ENCODE measurements around the gene TMBIM6.
A peak's percentile ranks its signal among the peaks of the same experiment; 100 is the strongest.

The TMBIM6 gene

DNA sequence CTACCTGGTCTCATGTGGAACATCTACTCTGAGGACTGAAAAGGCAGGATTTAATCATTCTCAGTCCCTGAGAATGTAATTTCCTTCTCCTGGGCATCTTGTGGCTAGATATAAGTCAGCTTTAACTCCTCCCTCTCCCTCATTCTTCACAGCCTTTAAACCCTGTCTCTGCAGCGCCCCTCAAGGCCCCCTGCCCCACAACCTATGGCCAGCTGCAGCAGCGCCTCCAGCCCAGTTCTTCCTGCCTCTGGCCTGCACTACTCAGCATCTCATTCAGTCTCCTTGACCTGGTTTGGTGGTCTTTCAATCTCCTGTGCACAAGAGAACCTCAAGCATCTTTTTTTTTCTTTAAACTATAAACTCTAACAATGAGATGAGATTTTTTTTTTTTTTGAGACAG, 57.6 kb downstream of the TMBIM6 start:
- no peak for DNase-seq

- no peak for DNase-seq
Observed at GRCh38 chr12:49800421-49801140, 59.2 kb downstream of the TMBIM6 start.

DNA sequence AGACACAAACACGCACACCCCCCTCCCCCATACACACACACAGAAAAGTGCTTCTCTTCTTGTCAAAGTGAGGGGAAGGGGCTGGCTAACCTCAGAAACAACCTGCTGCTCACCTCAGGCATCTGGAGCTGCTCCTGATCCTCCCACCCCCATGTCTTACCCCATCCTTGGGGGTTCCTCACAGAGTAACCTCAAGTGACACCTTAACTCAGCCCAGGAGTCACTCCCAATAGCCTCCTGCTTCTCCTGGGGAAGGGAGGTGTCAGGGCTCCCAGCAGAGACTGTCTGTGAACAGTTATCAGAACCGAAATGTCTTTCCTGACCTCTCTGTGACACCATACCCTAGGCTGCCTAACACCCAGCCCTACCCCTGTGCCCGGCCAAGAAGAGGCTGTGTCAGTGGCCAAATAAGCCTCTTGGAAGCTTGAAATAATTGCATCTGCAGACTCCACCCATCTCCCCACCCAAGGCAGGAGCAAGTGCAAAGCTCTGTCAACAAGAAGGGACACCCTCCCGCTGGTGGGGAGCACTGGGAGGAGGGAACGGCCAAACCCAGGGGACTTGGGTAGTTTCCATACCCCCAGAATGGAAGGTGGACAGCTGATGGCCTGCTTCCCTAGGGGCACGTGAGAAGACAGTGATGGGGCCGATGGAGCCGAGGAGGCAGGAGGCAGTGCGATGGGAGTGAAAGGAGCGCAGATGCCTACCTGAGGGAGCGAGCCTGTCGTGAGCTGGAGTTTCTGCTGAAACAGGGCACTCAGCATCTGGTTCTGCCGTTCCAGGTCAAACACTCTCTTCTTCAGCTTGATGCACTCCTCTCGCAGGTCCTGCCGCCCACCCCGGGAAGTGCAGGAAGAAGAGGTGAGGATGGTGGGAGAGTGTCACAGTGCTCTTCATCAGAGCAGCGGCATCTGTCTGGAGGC, 60.0 kb downstream of the TMBIM6 start:
- no peak for DNase-seq

DNA sequence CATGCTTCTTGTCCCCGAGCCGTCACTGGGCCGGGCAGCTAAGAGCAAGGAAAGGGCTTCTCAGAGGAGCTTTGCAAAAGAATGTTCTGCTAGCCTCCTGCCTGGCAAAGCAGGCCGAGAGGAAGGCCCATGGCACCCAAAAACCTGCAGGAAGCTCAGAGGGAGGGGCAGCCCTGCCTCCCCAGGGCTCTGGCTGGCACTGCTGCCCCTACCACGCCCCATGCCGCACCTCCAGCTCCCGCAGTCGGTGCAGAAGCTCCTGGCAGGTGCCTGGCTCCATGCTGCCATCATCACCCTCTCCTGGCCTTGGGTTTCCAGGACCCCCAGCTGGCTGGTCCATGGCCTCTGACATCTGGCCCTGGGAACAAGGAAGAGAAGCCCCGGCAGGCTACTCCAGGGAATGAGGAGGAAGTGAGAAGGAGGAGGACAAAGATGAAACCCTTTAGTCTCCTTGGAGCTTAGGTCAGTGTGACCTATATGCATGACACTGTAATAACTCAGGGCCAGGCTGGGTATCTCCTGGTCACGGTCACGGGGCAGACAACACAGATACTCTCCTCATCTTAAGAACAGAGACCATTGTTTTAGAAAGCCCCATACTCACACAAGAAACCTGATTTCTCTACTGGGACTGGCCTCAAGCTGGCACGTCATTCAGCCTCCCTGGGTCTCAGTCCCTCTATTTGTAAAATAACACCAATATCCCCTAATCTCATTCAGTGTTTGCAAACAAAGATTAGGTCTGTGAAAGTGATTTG, 62.5 kb downstream of the TMBIM6 start:
- DNase-seq: no peak

- no peak for DNase-seq
Observed at GRCh38 chr12:49804821-49805220, 63.5 kb downstream of the TMBIM6 start.

DNA sequence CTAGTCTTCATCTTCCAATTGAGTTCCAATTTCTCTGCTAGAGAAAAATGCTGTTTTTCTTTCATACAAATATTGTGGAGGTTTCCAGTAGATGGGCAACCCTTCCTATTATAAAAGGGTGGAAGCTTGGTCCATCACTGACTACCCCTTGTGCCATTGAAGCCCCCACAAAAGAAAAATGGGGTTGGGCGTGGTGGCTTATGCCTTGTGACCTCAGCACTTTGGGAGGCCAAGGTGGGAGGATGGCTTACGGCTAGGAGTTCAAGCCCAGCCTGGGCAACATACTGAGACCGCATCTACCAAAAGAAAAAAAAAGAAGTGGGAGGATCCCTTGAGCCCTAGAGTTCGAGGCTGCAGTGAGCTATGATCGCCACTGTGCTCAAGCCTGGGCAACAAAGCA, 64.1 kb downstream of the TMBIM6 start:
- DNase-seq: no peak

DNA sequence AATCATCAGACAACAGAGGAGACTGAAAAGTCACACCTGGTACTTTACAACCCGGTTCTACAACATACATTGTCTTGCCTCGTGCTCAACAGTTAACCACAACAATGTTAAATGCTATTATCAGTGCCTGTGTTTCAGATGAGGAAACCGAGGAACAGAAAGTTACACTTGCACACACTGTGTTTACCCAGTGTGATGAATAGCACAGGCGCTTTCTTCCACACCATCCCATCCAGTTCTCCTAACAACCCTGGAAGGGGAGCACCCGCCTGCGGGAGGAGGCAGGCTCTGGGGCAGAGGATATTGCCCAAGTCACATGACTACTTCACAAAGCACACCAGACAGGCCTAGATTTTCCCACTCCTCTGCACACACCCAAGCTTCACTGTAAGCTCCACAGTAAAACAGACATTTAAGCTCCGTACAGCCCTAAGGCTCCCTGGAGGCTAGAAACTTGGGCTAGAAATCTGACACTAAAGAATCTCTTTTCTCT, 65.0 kb downstream of the TMBIM6 start:
- DNase-seq: no peak

DNA sequence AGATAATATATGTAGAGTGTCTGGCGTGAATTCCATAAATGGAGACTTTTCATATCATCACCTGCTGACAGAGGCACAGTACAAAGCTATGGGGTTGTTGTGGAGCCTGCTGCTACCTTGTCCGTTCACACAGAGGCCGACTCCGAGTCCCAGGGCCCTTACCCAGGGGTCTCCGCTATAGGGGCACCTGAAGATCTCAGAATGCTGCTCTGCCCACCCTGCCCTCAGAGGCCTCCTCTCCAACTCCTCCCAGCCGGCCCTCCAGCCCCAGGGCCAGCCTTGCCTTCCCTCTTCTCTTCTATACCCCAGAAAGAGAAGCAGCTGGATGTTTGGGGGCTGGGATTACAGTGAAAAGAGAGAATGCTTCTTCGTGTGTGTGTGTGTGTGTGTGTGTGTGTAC, 65.5 kb downstream of the TMBIM6 start:
- DNase-seq: no peak

DNA sequence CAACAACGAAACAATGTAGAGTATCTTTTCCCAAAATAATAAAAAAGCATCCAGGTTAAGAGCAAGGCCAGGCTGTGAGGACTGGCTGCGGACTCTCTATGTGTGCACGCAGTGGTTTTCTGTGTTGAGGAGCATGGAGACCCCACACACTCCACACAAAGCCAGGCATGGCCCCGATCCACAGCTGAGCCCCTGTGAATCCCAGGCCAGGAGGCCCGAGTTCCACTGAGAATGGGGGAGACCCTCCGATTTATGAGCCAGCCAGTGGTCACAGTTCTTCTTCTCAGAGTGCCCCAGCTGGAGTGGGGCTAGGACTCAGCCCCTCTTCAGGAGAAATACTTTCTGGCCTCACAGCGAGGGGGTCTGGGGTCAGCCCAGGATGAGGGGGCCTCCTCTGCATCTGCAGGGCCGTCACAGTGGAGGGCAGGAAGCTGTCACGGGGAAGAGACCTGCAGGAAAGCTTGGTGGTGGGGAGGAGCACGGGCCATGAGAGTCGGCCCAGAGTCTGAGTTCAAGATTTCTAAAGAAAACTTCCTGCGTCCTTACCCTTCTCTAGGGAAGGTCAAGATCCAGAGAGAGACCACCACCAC, 66.7 kb downstream of the TMBIM6 start:
- no peak for DNase-seq

DNA sequence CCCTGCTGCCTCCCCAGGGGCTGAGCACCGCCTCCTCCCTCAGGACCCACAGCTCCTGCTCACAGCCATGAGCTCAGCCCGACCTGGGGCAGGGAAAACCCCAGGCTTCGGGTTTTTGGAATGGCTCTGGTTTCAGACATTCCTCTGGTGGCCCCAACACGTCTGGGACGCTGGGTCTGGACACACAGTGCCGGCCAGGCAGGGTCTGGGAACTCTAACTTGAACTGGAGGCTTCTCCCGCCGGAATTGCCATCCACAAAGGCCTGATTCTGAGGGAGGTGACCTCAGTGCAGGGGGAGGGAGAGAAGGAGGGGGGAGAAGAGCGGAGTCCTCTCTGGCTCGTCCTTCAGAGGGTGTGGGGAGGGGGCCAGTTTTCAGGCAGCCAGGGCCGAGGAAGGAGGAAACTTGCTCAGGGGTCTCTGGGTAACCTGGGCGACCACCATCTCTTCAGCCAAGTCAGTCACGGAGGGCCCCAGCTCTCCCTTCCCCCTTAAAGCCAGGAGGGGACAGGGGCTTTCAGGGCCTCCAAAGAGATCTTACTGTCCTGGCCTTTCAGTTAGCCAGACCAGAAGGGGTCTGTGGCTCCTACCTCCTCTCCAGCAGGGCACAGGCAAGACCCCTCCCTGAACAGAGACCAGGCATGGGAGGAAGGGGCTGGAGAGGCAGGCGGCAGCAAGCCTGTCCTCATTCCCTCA, 67.5 kb downstream of the TMBIM6 start:
- DNase-seq: peak; percentile 76

- DNase-seq: peak; percentile 73
Observed at GRCh38 chr12:49809381-49809905, 68.1 kb downstream of the TMBIM6 start.

DNA sequence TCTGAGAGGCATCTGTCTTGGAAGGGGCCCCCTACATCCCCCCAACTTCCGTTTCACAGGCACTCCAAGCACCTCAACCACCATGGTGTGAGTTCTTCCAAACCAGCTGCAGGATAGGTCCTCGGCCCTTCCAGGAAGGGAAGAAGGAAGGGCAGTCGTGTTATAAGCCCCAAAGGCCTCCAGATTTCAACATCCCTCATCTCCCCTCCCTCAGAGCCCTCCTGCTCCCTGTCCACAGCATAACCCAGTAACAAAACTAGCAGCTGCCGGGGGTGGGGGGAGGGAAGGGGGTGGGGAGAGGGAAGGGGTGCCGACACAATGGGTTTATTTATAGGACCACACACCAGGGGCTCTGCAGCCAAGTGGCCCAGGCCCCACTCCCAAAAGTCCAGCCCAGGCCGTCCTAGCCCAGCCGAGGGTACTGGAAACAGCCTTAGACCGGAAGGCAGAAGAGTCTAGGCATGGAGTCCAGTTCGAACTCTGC, 68.6 kb downstream of the TMBIM6 start:
- peak; percentile 38 for DNase-seq

- no peak for DNase-seq
Observed at GRCh38 chr12:49811136-49811535, 69.8 kb downstream of the TMBIM6 start.

- DNase-seq: no peak
Observed at GRCh38 chr12:49811961-49812401, 70.6 kb downstream of the TMBIM6 start.

DNA sequence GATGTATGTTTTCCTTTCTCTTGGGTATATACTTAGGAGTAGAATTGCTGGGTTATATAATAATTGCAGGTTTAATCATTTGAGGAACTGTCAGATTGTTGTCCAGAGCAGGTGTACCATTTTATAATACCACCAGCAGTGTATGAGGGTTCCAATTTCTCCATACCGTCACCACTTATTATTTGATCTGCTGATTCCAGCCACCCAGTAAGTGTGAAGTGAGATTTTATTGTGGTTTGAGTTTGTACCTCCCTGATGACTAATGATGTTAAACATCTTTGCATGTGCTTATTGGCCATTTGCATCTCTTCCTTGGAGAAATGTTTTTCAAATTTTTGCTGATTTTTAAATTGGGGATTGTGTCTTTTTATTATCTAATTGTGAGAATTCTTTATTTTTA, 71.8 kb downstream of the TMBIM6 start:
- no peak for DNase-seq
